DND-41 (cell line): ENCODE results near the gene TAB2.

Source experiments
- ATAC-seq: fragments of 200-7000 bp; cut with Tn5 transposase; 3 replicates; pipeline ENCODE4 v1.9.1; 2021; ENCODE audit warnings: low read depth; ENCODE audit not compliant: insufficient read depth
- DNase-seq: peaks from one replicate; pipeline ENCODE4 v3.0.0-alpha.2; 2020
- H2AFZ ChIP-seq: 2 replicates; pipeline ENCODE4 v1.6.0; 2012; ENCODE audit warnings: low read depth, low read length
- H3K27ac ChIP-seq: 2 replicates; pipeline ENCODE4 v1.5.1; 2012; ENCODE audit warnings: low read length, inconsistent platforms
- H3K27me3 ChIP-seq: fragments of 200-600 bp; sonication (generic); 2 replicates; pipeline ENCODE4 v1.6.0; 2012; ENCODE audit warnings: low read length, mild to moderate bottlenecking, inconsistent platforms; ENCODE audit not compliant: insufficient read depth, poor library complexity
- H3K36me3 ChIP-seq: 2 replicates; pipeline ENCODE4 v1.5.1; 2012; ENCODE audit warnings: low read length, inconsistent platforms; ENCODE audit not compliant: insufficient read depth
- H3K4me1 ChIP-seq: 2 replicates; pipeline ENCODE4 v1.5.1; 2012; ENCODE audit warnings: mild to moderate bottlenecking, low read length; ENCODE audit not compliant: insufficient read depth
- H3K4me2 ChIP-seq: 2 replicates; pipeline ENCODE4 v1.6.0; 2012; ENCODE audit warnings: mild to moderate bottlenecking, moderate library complexity, low read length, inconsistent platforms; ENCODE audit not compliant: insufficient read depth
- H3K4me3 ChIP-seq, 2 experiments: fragments of 200-600 bp in 1 of 2; shearing (Covaris generic) in 1 of 2; 2 replicates each; pipeline ENCODE4 v1.5.1; 2012 to 2016; ENCODE audit warnings: inconsistent platforms in 2 of 2, low read length in 2 of 2, mild to moderate bottlenecking in 2 of 2, low read depth in 1 of 2, moderate library complexity in 1 of 2
- H3K79me2 ChIP-seq: 2 replicates; pipeline ENCODE4 v1.6.0; 2012; ENCODE audit warnings: low read length, inconsistent platforms; ENCODE audit not compliant: insufficient read depth
- H3K9ac ChIP-seq: 2 replicates; pipeline ENCODE4 v1.6.0; 2012; ENCODE audit warnings: low read depth, mild to moderate bottlenecking, inconsistent platforms, low read length, moderate library complexity
- H3K9me3 ChIP-seq: 2 replicates; pipeline ENCODE4 v1.5.1; 2012; ENCODE audit warnings: low read length, moderate library complexity, mild to moderate bottlenecking, inconsistent platforms; ENCODE audit not compliant: insufficient read depth, severe bottlenecking
- H4K20me1 ChIP-seq: 2 replicates; pipeline ENCODE4 v1.6.0; 2012; ENCODE audit warnings: low read length; ENCODE audit not compliant: insufficient read depth
- EZH2 ChIP-seq: IDR thresholded peaks from 3 replicates; pipeline ENCODE4 v1.6.1; 2012; ENCODE audit warnings: borderline replicate concordance, low read depth, mild to moderate bottlenecking, moderate library complexity, low read length, inconsistent platforms; ENCODE audit not compliant: severe bottlenecking
- TF ChIP-seq, protein P1 (sequence below): IDR thresholded peaks from 2 replicates; pipeline ENCODE4 v1.5.1; 2012; ENCODE audit warnings: borderline replicate concordance, low read length, moderate library complexity, mild to moderate bottlenecking; ENCODE audit not compliant: poor library complexity, severe bottlenecking; ENCODE audit errors: extremely low read depth

Gene TAB2

GRCh38 chr6:149456311-149457021 lies 139.0 kb downstream of the TAB2 start:
- H3K27me3 ChIP-seq: no peaks in the 10 kb centered on the region
- H3K9ac ChIP-seq: no peak overlapping the region

GRCh38 chr6:149457316-149457884 lies 139.9 kb downstream of the TAB2 start:
- ATAC-seq (no peak), DNase-seq (no peak)
- H3K79me2 ChIP-seq: no peaks in the 10 kb centered on the region

More at GRCh38 chr6:149456311-149457021, 139.0 kb downstream of the TAB2 start:
- no peak overlapping the region for H2AFZ ChIP-seq
- no peaks in the 10 kb centered on the region for H3K79me2 ChIP-seq
- no peak for TF ChIP-seq EZH2
- TF ChIP-seq, protein P1, sequence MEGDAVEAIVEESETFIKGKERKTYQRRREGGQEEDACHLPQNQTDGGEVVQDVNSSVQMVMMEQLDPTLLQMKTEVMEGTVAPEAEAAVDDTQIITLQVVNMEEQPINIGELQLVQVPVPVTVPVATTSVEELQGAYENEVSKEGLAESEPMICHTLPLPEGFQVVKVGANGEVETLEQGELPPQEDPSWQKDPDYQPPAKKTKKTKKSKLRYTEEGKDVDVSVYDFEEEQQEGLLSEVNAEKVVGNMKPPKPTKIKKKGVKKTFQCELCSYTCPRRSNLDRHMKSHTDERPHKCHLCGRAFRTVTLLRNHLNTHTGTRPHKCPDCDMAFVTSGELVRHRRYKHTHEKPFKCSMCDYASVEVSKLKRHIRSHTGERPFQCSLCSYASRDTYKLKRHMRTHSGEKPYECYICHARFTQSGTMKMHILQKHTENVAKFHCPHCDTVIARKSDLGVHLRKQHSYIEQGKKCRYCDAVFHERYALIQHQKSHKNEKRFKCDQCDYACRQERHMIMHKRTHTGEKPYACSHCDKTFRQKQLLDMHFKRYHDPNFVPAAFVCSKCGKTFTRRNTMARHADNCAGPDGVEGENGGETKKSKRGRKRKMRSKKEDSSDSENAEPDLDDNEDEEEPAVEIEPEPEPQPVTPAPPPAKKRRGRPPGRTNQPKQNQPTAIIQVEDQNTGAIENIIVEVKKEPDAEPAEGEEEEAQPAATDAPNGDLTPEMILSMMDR: no peak
- no peaks in the 10 kb centered on the region for H3K4me1 ChIP-seq
- no peaks in the 10 kb centered on the region for H3K36me3 ChIP-seq
- no peak overlapping the region for H3K27ac ChIP-seq
- ATAC-seq (no peak), DNase-seq (no peak)
- H4K20me1 ChIP-seq: no peaks in the 10 kb centered on the region
- H3K9me3 ChIP-seq: no peaks in the 10 kb centered on the region
- H3K4me3 ChIP-seq: no peak overlapping the region
- no peak overlapping the region for H3K4me2 ChIP-seq

DNA sequence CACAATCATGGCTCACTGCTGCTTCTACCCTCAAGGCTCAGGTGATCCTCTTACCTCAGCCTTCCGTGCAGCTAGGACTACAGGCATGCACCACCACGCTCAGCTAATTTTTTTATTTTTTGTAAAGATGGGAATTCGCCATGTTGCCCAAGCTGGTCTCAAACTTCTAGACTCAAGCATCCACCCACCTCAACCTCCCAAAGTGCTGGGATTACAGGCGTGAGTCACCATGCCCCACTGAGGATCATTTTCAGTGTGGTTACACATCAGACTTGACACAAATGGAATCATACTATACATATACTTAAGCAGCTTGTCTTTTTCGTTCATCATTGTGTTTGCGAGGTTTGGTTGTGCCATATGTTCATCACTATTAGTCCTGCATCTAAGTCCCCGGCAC lies 140.7 kb downstream of the TAB2 start:
- no peaks in the 10 kb centered on the region for H3K36me3 ChIP-seq
- no peak overlapping the region for H2AFZ ChIP-seq
- no peak overlapping the region for H3K27ac ChIP-seq
- H3K9me3 ChIP-seq: no peaks in the 10 kb centered on the region
- H3K4me2 ChIP-seq: no peak overlapping the region
- TF ChIP-seq, protein P1: no peak
- TF ChIP-seq EZH2: no peak
- no peak overlapping the region for H3K9ac ChIP-seq
- no peaks in the 10 kb centered on the region for H3K4me1 ChIP-seq
- H3K27me3 ChIP-seq: no peaks in the 10 kb centered on the region
- no peaks in the 10 kb centered on the region for H4K20me1 ChIP-seq
- no peak for ATAC-seq
- H3K79me2 ChIP-seq: no peaks in the 10 kb centered on the region
- no peak for DNase-seq
- H3K4me3 ChIP-seq: no peak overlapping the region

More at GRCh38 chr6:149457316-149457884, 139.9 kb downstream of the TAB2 start:
- Histone ChIP-seq H3K36me3 (no peaks in the 10 kb centered on the region), H3K27me3 (no peaks in the 10 kb centered on the region), H3K4me1 (no peaks in the 10 kb centered on the region), H3K27ac (no peak overlapping the region), H3K9me3 (no peaks in the 10 kb centered on the region), H4K20me1 (no peaks in the 10 kb centered on the region), H3K9ac (no peak overlapping the region), H3K4me3 (no peak overlapping the region), H2AFZ (no peak overlapping the region), H3K4me2 (no peak overlapping the region)
- no peak for TF ChIP-seq EZH2
- TF ChIP-seq, protein P1: no peak
